HG03159 (cell line): ENCODE results near the gene GALNT10.
A peak's percentile ranks its signal among the peaks of the same experiment; 100 is the strongest.

Experiments used
- ATAC-seq: cut with Tn5 transposase; IDR thresholded peaks from one replicate; pipeline ENCODE4 v1.9.1; 2021; ENCODE audit warnings: mild to moderate bottlenecking, moderate library complexity; ENCODE audit not compliant: unreplicated experiment

Gene GALNT10

GRCh38 chr5:154202379-154203260 lies 12.1 kb downstream of the GALNT10 start:
- ATAC-seq, result peak; percentile 95

DNA sequence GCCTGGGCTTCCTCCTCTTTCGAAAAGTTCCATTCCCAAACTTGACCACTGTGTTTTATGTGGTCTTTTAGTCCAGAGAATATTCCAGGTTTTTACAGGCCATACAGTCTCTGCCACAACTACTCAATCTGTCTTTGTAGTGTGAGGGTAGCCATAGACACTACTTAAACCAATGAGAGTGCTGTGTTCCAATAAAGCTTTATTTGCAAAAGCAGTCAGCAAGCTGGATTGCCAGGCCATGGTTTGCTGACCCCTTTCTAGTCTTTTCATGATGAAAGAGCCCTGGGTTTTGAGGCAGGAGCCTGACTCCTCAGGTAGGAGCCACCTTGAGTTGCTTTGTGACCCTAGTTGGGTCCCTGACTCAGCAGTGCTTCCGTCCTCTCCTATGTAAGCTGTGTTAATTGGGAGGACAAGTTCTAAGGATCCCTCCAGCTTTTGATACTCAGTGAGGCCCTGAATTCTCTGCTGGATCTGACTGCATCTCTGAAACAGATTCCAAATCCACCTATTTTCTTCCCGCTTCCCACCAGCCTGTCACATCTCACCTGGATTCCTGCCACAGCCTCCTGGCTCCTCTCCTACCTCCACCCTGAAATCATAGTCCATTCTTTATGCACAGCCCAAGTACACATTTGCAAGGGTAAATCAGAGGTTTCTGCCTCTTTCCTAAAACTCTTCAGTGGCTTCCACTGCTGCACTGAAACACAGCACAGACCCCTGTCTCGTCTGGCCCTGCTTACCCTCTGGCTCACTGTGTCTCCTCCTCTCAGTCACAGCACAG lies 13.5 kb downstream of the GALNT10 start:
- no peak for ATAC-seq

DNA sequence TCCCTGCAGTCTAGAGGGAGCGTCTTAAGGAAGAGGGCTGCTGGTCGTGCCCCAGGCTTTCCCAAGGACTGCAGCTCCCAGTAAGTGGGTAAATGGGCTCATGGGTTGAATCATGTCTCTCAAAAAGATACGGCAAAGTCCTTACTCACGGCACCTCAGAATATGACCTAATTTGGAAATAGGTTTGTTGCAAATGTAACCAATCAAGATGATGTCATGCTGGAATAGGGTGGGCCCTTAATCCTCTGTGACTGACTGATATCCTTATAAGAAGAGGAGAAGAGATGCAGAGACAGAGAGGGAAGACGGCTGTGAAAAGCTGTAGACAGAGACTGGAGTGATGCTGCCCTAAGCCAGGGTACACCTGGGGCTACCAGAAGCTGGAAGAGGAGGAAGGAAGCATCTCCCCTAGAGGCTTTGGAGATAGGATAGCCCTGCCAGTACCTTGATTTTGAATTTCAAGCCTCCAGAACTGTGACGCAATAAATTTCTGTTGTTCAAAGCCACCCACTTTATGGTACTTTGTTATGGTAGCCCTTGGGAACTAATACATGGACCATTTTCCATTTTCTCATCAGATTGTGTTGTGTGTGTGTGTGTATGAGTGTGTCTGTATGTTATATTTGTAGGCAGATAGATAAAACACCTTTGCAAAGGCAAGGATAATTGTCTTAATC lies 15.0 kb downstream of the GALNT10 start:
- ATAC-seq, result no peak

- no peak for ATAC-seq
These were observed 15.8 kb downstream of the GALNT10 start for GRCh38 chr5:154206311-154206710.

DNA sequence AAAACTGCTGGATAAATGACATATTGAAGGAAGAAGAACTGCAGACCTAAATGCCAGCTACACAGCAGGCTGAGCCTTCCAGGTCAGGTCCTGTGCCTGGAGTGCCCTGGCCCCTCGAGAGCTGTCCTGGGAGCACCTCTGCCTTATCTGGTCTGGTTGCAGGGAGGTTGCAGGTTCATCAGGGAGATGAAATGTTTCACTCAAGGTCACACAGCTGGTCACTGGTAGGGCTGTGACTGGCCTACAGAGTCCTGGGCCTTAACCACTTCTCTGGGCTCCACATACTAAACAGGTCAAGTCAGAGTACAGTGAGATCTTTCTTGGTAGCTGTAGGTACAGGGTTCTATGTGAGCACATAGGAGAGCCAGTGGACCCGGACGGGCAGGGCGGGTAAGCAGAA lies 16.7 kb downstream of the GALNT10 start:
- ATAC-seq, result no peak

DNA sequence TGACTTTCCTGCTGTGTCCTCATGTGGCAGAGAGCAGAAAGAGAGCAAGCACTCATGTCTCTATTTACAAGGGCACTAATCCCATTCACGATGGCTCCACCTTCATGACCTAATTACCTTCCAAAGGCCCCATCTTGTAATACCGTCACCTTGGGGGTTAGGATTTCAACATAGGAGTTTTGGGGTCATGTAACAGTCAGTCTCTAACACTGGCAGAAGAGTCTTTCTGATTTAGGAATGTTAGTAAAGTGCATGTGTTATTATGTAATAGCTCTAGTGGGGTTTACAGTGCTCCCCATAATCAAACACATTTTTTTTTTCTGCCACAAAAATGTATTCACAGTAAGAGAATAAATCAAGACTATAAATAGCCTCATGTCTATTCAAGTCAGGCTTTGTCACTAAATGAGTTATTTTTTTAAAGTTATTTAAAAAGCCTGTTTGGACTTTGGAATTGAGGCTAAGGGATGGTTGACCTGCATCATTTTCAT lies 19.1 kb downstream of the GALNT10 start:
- no peak for ATAC-seq

DNA sequence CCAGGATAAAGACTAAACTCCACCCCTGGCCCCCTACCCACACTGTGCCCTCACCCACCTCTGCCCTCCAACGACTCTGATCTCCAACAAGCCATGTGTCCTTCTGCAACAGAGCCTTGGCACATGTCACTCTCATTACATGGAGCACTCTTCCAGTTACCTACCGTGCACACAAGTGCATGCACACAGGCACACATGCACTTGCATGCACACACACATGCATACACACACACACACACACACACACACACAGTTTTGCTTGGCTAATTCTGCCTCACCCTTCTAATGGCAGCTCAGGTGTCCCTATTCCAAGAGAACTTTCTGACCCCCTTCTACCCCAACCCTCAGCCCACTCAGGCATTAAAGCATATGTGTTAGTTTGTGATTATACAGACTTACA lies 19.6 kb downstream of the GALNT10 start:
- no peak for ATAC-seq

DNA sequence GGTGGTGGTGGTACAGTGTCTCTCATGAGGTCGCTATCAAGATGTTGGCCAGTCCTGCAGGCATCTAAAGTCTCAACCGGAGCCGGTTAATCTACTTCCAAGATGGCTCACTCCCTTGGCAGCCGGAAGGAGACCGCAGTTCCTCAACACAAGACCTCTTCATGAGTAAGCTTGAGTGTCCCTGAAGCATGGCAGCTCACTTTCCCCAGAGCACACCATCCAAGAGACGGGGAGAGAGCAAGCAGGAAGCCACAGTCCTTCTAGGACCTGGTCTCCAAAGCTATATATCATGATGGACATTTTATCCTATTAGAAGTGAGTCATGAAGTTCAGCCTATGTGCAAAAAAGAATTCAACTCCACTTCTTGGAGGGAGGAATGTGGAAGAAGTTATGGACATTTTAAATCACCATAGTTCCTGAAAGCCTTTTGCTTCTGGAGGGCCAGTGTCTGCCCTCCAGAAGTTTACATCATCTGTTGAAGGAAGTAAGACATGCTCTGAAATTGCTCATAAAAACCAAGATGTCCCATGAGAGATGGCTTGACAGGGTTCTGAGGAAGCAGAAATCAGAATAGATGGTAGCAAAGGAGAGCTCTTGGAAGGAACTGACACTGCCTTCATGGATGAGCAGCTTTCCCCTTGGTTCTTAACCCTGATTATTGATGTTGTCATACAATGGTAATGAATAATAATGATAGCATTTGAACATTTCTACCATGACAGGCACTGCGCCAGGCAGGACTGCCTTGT lies 21.3 kb downstream of the GALNT10 start:
- no peak for ATAC-seq

DNA sequence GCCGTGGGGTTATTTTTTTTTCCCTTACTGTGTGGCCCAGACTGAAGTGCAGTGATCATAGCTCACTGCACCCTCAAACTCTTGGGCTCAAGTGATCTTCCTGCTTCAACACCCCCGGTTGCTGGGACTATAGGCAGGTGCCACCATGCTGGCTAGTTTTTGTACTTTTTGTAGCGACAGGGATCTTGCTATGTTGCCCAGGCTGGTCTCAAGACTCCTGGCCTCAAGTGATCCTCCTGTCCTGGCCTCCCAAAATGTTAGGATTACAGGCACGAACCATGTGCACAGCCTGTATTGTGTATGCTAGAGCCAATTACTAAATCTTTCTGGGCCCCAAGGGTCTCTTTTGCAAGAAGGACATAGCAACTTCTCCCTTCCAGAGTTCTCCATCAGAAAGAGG lies 23.1 kb downstream of the GALNT10 start:
- no peak for ATAC-seq

GRCh38 chr5:154214371-154215106 lies 24.0 kb downstream of the GALNT10 start:
- peak; percentile 80 for ATAC-seq

GRCh38 chr5:154215571-154216325 lies 25.2 kb downstream of the GALNT10 start:
- ATAC-seq, result no peak

DNA sequence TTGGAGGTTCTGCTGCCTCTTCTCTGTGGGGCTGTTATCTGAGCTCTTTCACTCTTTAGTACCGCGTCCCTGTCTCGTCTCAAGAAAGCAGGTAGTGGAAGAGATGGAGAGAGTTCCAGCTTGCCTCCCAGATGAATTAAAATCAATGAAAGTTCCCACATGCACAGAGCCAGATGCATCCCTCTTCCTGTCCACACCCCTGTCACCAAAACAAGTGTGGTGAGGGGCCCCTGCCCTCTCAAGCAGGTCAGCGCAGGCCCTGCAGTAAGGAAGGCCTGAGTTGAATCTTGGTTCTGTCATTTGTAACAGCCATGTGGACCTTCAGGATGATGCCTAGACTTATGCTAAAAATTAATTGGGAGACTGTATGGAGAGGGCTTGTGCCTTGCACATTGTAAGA lies 26.9 kb downstream of the GALNT10 start:
- ATAC-seq, result no peak

GRCh38 chr5:154218786-154219185 lies 28.3 kb downstream of the GALNT10 start:
- ATAC-seq, result no peak

GRCh38 chr5:154220625-154221024 lies 30.1 kb downstream of the GALNT10 start:
- ATAC-seq, result no peak

GRCh38 chr5:154221371-154221896 lies 30.9 kb downstream of the GALNT10 start:
- peak; percentile 47 for ATAC-seq

- ATAC-seq, result no peak
These were observed 31.9 kb downstream of the GALNT10 start for GRCh38 chr5:154222414-154222813.

DNA sequence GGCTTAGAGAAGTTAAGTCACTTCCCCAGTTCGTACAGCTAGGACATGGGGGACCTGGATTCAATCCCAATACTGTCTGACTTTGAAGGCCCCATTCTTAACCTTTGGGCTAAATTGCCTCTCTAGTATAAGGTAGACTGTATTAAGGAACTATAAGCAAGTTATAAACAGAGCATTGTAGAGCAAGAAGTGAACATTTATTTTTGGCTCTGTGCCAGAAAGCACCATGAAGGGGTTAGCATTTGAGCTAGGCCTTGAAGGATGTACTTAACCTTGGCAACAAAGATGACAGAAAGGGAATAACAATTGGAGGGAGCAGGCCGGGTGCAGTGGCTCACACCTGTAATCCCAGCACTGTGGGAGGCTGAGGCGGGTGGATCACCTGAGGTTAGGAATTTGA lies 32.8 kb downstream of the GALNT10 start:
- ATAC-seq, result no peak

GRCh38 chr5:154227090-154227489 lies 36.6 kb downstream of the GALNT10 start:
- ATAC-seq, result no peak

DNA sequence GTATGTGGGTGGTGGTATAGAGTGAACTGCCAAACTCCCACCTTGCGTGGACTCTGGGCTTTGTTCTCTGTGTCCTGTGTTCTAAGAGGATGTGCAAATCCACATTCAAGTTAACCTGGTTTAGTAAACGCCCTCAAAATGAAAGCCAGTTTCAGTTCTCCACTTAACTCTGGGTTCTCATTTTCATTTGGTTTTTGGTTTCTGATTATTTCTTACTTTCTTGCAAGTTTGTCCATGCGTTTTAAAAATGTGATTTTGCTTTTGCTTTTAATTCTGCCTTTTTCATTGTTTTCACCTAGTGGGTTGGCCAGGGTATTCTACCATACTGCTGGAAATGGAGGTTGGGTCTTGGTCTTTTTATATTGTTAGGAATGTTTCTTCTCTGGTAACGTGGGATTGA lies 38.2 kb downstream of the GALNT10 start:
- ATAC-seq, result peak; percentile 96
